K562 (cell line): ENCODE results near the gene STK32C.

Experiments used
- ATF1 ChIP-seq, 2 experiments: fragments of 450-650 bp in 1 of 2; IDR thresholded peaks; 2 replicates each; pipeline ENCODE4 v1.6.1; 2016; ENCODE audit warnings: missing compliant biosample characterization in 1 of 2, missing genetic modification characterization in 1 of 2
- MTF1 ChIP-seq: fragments of 250-450 bp; sonication (Bioruptor Pico); IDR thresholded peaks from 2 replicates; pipeline ENCODE4 v1.9.0; 2021; ENCODE audit warnings: moderate library complexity, mild to moderate bottlenecking, inconsistent platforms, borderline replicate concordance
- ZNF224 ChIP-seq: sonication (generic); formaldehyde crosslinking; IDR thresholded peaks from 2 replicates; pipeline ENCODE4 v1.8.0; 2022; ENCODE audit warnings: mild to moderate bottlenecking, missing genetic modification reagents
- ZNF644 ChIP-seq: fragments of 200-800 bp; sonication (Bioruptor generic); IDR thresholded peaks from 2 replicates; pipeline ENCODE4 v1.6.1; 2016; ENCODE audit warnings: low read depth, missing genetic modification characterization, missing compliant biosample characterization
- TF ChIP-seq, protein P1 (sequence below): fragments of 150-350 bp; IDR thresholded peaks from 2 replicates; pipeline ENCODE4 v1.6.1; 2014; ENCODE audit warnings: low read depth, mild to moderate bottlenecking, low read length, borderline replicate concordance
- TF ChIP-seq, protein P2 (sequence below): sonication (generic); formaldehyde crosslinking; IDR thresholded peaks from 2 replicates; pipeline ENCODE4 v1.8.0; 2023; ENCODE audit warnings: mild to moderate bottlenecking, missing genetic modification reagents
- TF ChIP-seq, protein P3 (sequence below), 2 experiments: fragments of 200-800 bp in 1 of 2; sonication (Bioruptor generic) in 1 of 2; sonication (generic) in 1 of 2; formaldehyde crosslinking in 1 of 2; IDR thresholded peaks in 1 of 2; conservative IDR thresholded peaks in 1 of 2; 2 replicates each; pipeline versions ENCODE4 v1.5.0 to v1.6.1; 2016 to 2020; ENCODE audit warnings: missing compliant biosample characterization in 1 of 2, missing genetic modification characterization in 1 of 2, missing genetic modification reagents in 1 of 2
- TF ChIP-seq, protein P4 (sequence below), 3 experiments: IDR thresholded peaks in 2 of 3; conservative IDR thresholded peaks in 1 of 3; 2 replicates each; pipeline ENCODE4 v1.5.1; 2011 to 2012; ENCODE audit warnings: low read length in 3 of 3, mild to moderate bottlenecking in 3 of 3, control low read depth in 2 of 3, improper control_type of control experiment in 1 of 3, inconsistent platforms in 1 of 3, low read depth in 1 of 3, mixed read lengths in 1 of 3, moderate library complexity in 1 of 3; ENCODE audit not compliant: insufficient read depth in 2 of 3

DNA sequence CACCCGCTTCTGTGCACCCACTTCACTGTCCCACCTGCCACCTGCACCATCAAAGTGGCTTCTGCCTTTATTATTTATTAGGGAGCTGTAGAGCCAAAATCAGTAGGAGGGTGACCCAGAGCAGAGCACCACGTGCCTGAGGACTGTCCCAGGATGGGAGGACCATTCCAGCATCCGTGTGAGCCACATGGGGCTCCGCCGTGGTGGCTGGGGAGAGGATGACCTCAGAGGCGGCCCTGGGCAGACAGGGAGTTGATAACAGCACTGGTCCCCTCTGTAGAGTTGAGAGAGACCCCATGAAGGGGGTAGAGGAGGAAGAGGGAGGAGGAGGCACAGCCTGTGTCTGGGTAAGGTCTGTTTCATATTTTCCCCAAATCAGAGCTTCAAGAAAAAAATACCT lies 129.7 kb downstream of the STK32C start:
- TF ChIP-seq, protein P1, sequence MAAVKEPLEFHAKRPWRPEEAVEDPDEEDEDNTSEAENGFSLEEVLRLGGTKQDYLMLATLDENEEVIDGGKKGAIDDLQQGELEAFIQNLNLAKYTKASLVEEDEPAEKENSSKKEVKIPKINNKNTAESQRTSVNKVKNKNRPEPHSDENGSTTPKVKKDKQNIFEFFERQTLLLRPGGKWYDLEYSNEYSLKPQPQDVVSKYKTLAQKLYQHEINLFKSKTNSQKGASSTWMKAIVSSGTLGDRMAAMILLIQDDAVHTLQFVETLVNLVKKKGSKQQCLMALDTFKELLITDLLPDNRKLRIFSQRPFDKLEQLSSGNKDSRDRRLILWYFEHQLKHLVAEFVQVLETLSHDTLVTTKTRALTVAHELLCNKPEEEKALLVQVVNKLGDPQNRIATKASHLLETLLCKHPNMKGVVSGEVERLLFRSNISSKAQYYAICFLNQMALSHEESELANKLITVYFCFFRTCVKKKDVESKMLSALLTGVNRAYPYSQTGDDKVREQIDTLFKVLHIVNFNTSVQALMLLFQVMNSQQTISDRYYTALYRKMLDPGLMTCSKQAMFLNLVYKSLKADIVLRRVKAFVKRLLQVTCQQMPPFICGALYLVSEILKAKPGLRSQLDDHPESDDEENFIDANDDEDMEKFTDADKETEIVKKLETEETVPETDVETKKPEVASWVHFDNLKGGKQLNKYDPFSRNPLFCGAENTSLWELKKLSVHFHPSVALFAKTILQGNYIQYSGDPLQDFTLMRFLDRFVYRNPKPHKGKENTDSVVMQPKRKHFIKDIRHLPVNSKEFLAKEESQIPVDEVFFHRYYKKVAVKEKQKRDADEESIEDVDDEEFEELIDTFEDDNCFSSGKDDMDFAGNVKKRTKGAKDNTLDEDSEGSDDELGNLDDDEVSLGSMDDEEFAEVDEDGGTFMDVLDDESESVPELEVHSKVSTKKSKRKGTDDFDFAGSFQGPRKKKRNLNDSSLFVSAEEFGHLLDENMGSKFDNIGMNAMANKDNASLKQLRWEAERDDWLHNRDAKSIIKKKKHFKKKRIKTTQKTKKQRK, result no peak
- no peak for TF ChIP-seq ZNF224
- TF ChIP-seq, protein P2, sequence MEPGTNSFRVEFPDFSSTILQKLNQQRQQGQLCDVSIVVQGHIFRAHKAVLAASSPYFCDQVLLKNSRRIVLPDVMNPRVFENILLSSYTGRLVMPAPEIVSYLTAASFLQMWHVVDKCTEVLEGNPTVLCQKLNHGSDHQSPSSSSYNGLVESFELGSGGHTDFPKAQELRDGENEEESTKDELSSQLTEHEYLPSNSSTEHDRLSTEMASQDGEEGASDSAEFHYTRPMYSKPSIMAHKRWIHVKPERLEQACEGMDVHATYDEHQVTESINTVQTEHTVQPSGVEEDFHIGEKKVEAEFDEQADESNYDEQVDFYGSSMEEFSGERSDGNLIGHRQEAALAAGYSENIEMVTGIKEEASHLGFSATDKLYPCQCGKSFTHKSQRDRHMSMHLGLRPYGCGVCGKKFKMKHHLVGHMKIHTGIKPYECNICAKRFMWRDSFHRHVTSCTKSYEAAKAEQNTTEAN (CRISPR knock-in tag), result no peak
- TF ChIP-seq, protein P3, sequence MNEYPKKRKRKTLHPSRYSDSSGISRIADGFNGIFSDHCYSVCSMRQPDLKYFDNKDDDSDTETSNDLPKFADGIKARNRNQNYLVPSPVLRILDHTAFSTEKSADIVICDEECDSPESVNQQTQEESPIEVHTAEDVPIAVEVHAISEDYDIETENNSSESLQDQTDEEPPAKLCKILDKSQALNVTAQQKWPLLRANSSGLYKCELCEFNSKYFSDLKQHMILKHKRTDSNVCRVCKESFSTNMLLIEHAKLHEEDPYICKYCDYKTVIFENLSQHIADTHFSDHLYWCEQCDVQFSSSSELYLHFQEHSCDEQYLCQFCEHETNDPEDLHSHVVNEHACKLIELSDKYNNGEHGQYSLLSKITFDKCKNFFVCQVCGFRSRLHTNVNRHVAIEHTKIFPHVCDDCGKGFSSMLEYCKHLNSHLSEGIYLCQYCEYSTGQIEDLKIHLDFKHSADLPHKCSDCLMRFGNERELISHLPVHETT (CRISPR knock-in tag; conservative IDR thresholded peaks at IDR 0.05 in 1 of 2, IDR thresholded peaks at IDR 0.05 in 1 of 2), result no peak
- no peak for TF ChIP-seq MTF1 (CRISPR knock-in tag)
- TF ChIP-seq, protein P4, sequence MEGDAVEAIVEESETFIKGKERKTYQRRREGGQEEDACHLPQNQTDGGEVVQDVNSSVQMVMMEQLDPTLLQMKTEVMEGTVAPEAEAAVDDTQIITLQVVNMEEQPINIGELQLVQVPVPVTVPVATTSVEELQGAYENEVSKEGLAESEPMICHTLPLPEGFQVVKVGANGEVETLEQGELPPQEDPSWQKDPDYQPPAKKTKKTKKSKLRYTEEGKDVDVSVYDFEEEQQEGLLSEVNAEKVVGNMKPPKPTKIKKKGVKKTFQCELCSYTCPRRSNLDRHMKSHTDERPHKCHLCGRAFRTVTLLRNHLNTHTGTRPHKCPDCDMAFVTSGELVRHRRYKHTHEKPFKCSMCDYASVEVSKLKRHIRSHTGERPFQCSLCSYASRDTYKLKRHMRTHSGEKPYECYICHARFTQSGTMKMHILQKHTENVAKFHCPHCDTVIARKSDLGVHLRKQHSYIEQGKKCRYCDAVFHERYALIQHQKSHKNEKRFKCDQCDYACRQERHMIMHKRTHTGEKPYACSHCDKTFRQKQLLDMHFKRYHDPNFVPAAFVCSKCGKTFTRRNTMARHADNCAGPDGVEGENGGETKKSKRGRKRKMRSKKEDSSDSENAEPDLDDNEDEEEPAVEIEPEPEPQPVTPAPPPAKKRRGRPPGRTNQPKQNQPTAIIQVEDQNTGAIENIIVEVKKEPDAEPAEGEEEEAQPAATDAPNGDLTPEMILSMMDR (IDR thresholded peaks at IDR 0.05 in 2 of 3, conservative IDR thresholded peaks at IDR 0.05 in 1 of 3; ENCODE audit: insufficient read depth in 2 of 3, low read depth in 1 of 3, low read length in 3 of 3), result no peak
- TF ChIP-seq ATF1 (CRISPR knock-in tag; IDR thresholded peaks at IDR 0.05), result no peak
- TF ChIP-seq ATF1 (tag; IDR thresholded peaks at IDR 0.05), result no peak
- TF ChIP-seq ZNF644 (tag), result no peak
